Esophagus squamous epithelium (tissue), 5 donors: ENCODE results near the gene FFAR3. TPM values are rescaled to one million over a fixed set of nuclear protein-coding genes. Genes with fewer than 3 reads are reported as not detected.

ENCODE experiments used
- DNase-seq: peaks from one replicate; lab custom pipeline; 2025; lab: John Stamatoyannopoulos, UW
- H3K27ac ChIP-seq, 4 donors: fragments of 200-600 bp; sonication (generic); one replicate each; pipeline ENCODE4 v1.5.1; 2016 to 2019; ENCODE audit warnings: mild to moderate bottlenecking in 1 of 4
- H3K27me3 ChIP-seq, 4 donors: fragments of 200-600 bp; sonication (generic); 1 replicate in 3 of 4; 2 replicates in 1 of 4; pipeline versions ENCODE4 v1.5.1 to v1.6.0; 2017 to 2021; ENCODE audit warnings: antibody characterized with exemption in 1 of 4
- H3K36me3 ChIP-seq, 3 donors: fragments of 200-600 bp; sonication (generic); one replicate each; pipeline ENCODE4 v1.5.1; 2016 to 2019
- H3K4me1 ChIP-seq, 3 donors: fragments of 200-600 bp; sonication (generic); one replicate each; pipeline ENCODE4 v1.5.1; 2017 to 2019
- H3K4me3 ChIP-seq, 4 donors: fragments of 200-600 bp; sonication (generic); 1 replicate in 3 of 4; 2 replicates in 1 of 4; pipeline ENCODE4 v1.5.1; 2016 to 2019; ENCODE audit warnings: mild to moderate bottlenecking in 2 of 4, moderate library complexity in 1 of 4
- H3K9me3 ChIP-seq, 3 donors: fragments of 200-600 bp; sonication (generic); one replicate each; pipeline ENCODE4 v1.5.1; 2016 to 2019
- POLR2A ChIP-seq, 4 donors: fragments of 450-650 bp; IDR thresholded peaks; one replicate each; pipeline ENCODE4 v1.6.1; 2017; ENCODE audit warnings: antibody characterized with exemption in 4 of 4, mild to moderate bottlenecking in 4 of 4, moderate library complexity in 3 of 4
- WGBS, 2 donors: methylation state at CpG; one replicate each; pipeline ENCODE4 v1.1.5; 2018; 5-methylcytosine and 5-hydroxymethylcytosine counted together
- intact Hi-C: fragments of 100-400 bp; cut with DNase I; formaldehyde crosslinking; loops from one replicate; pipeline ENCODE4 v1.15.0; 2022
- total RNA-seq, 4 donors: library from RNA; depleted of rRNA; stranded (reverse); fragments of >200 nt; gene quantifications; one replicate each; pipeline ENCODE4 v1.1.0, GENCODE V29; 2016
- TF ChIP-seq, protein P1 (sequence below), 6 experiments: fragments of 450-650 bp in 4 of 6; fragments of 200-600 bp in 2 of 6; sonication (generic) in 2 of 6; IDR thresholded peaks; one replicate each; pipeline ENCODE4 v1.5.1; 2016 to 2019; ENCODE audit warnings: antibody characterized with exemption in 6 of 6, mild to moderate bottlenecking in 4 of 6, moderate library complexity in 4 of 6
- donor health status: DM: yes; HTN: yes; CAD: no.

FFAR3 gene
- total RNA-seq, 4 donors from 2014 or later: not detected

- no peak overlapping the region for H3K4me3 ChIP-seq
- peaks cover 0 to 34% (median 0%) of the 10 kb centered on the region in 4 donors for H3K27me3 ChIP-seq
- no peaks in the 10 kb centered on the region for H3K9me3 ChIP-seq
- intact Hi-C loops: no loop called here
- 64 to 80% methylated on average over 5 to 6 of the region's 9 CpGs for WGBS, 2 donors
- no peak for DNase-seq
- H3K36me3 ChIP-seq: no peaks in the 10 kb centered on the region
- no peak overlapping the region for H3K27ac ChIP-seq
- TF ChIP-seq POLR2A (IDR thresholded peaks at IDR 0.05): no peak
- TF ChIP-seq, protein P1, sequence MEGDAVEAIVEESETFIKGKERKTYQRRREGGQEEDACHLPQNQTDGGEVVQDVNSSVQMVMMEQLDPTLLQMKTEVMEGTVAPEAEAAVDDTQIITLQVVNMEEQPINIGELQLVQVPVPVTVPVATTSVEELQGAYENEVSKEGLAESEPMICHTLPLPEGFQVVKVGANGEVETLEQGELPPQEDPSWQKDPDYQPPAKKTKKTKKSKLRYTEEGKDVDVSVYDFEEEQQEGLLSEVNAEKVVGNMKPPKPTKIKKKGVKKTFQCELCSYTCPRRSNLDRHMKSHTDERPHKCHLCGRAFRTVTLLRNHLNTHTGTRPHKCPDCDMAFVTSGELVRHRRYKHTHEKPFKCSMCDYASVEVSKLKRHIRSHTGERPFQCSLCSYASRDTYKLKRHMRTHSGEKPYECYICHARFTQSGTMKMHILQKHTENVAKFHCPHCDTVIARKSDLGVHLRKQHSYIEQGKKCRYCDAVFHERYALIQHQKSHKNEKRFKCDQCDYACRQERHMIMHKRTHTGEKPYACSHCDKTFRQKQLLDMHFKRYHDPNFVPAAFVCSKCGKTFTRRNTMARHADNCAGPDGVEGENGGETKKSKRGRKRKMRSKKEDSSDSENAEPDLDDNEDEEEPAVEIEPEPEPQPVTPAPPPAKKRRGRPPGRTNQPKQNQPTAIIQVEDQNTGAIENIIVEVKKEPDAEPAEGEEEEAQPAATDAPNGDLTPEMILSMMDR (IDR thresholded peaks at IDR 0.05): no peak
- peaks cover 2 to 22% (median 5%) of the 10 kb centered on the region in 3 donors for H3K4me1 ChIP-seq
These were observed 42.4 kb upstream of the FFAR3 start for GRCh38 chr19:35315883-35316282.

DNA sequence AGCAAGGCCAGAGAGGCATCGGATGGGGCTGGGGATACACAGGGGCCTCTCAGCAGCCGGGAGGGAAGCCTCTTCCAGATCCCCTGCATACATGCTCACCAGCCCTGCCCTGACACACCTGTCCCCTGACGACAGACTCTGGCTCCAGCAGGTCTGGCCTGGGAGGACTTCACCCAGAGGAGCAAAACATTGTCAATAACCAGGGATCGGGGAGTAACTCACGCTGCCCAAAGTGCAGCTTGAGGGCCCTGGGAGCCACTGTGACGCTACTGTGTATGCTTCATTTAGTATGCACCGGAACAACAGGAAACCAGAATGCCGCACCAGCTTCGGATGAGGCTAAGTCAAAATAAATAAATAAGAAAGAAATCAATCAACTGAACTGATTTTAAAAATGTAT lies 41.7 kb upstream of the FFAR3 start:
- intact Hi-C loops: no loop called here
- no peak for DNase-seq
- Histone ChIP-seq H3K36me3 (no peaks in the 10 kb centered on the region), H3K27ac (no peak overlapping the region), H3K27me3 (peaks cover 0 to 36% (median 0%) of the 10 kb centered on the region in 4 donors), H3K4me3 (no peak overlapping the region), H3K9me3 (no peaks in the 10 kb centered on the region), H3K4me1 (peaks cover 2 to 22% (median 5%) of the 10 kb centered on the region in 3 donors)
- 66 to 81% methylated on average over 9 of the region's 9 CpGs for WGBS, 2 donors
- TF ChIP-seq, protein P1 (IDR thresholded peaks at IDR 0.05): no peak
- no peak for TF ChIP-seq POLR2A (IDR thresholded peaks at IDR 0.05)

- 63 to 85% methylated on average over 5 to 7 of the region's 7 CpGs for WGBS, 2 donors
- Histone ChIP-seq H3K4me1 (peaks cover 2 to 22% (median 5%) of the 10 kb centered on the region in 3 donors), H3K9me3 (peaks cover 0 to 8% (median 0%) of the 10 kb centered on the region in 3 donors), H3K36me3 (no peaks in the 10 kb centered on the region), H3K27ac (peak overlapping the region in 3 of 4 donors; percentile 9 to 37 (median 14)), H3K27me3 (peaks cover 0 to 27% (median 0%) of the 10 kb centered on the region in 4 donors), H3K4me3 (no peak overlapping the region)
- TF ChIP-seq POLR2A (IDR thresholded peaks at IDR 0.05): no peak
- TF ChIP-seq, protein P1 (IDR thresholded peaks at IDR 0.05): no peak
- no peak for DNase-seq
- intact Hi-C loops: no loop called here
These were observed 40.7 kb upstream of the FFAR3 start for GRCh38 chr19:35317464-35318043.

DNA sequence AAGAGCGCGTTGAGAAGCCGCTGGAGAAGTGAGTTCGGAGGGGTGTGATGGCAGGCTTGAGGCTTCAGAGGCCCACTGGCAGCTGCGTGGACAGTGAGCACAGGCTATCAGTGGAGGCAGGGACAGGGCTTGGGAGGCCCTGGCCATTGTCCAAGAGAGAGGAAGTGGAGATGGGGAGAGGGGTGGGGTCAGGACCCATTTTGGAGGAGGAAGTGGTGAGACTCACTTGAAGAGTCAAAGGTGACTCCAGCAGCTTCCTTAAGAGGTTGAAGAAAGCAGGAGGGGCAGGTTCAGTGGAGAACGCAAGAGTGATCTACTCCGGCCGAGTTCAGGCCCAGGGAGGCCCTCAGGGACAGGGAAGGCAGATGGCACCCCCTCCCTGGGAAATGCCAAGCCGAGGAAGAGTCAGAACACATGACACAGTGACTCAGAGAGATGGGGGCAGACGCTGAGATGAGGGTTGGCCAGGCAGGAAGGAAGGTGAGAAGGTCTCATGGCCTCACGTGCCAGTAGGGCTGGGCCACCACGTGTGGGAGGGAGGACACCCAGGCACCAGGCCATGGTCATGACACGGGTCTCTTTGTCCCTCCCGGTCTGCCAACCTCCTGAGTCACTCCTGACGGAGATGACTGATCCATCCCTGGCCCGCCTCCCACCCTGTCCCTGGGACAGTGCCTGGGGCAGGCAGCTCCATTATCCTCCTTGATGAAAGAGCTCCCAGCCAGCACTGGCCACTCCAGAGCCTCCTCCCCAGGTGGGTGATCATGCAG lies 39.4 kb upstream of the FFAR3 start:
- Histone ChIP-seq H3K4me1 (peaks cover 2 to 22% (median 5%) of the 10 kb centered on the region in 3 donors), H3K27ac (peak overlapping the region in 3 of 4 donors; percentile 30 to 67 (median 61)), H3K4me3 (no peak overlapping the region), H3K9me3 (peaks cover 0 to 8% (median 0%) of the 10 kb centered on the region in 3 donors), H3K27me3 (peaks cover 0 to 16% (median 0%) of the 10 kb centered on the region in 4 donors), H3K36me3 (no peaks in the 10 kb centered on the region)
- intact Hi-C loops: no loop called here
- 38 to 39% methylated on average over 15 to 16 of the region's 16 CpGs for WGBS, 2 donors
- DNase-seq: no peak
- TF ChIP-seq, protein P1 (IDR thresholded peaks at IDR 0.05): no peak
- TF ChIP-seq POLR2A (IDR thresholded peaks at IDR 0.05): no peak
